Spleen (tissue), 11 donors: Measurements from ENCODE around the gene UNCX. TPM values are rescaled to one million over a fixed set of nuclear protein-coding genes. Genes with fewer than 3 reads are reported as not detected.
"Not testable (repeated sequence)": the region's sequence is repeated elsewhere in the genome, so short reads cannot be mapped to it uniquely, and the experiment has no call there.

Experiments
- DNase-seq: peaks from one replicate; pipeline ENCODE4 v3.0.0-alpha.2; 2020
- H3K27ac ChIP-seq, 8 donors: fragments of 200-600 bp; sonication (generic) in 7 of 8; 1 replicate in 4 of 8; 2 replicates in 4 of 8; pipeline versions ENCODE4 v1.5.0 to v1.8.0; 2016 to 2021; ENCODE audit warnings: inconsistent platforms in 4 of 8, mild to moderate bottlenecking in 4 of 8, moderate library complexity in 1 of 8
- H3K27me3 ChIP-seq, 7 donors: fragments of 200-600 bp; sonication (generic) in 6 of 7; replicated peaks in 1 of 7; 1 replicate in 4 of 7; 2 replicates in 3 of 7; pipeline versions ENCODE4 v1.5.0 to v1.8.0; 2016 to 2021; ENCODE audit warnings: inconsistent platforms in 3 of 7, mild to moderate bottlenecking in 1 of 7
- H3K36me3 ChIP-seq, 6 donors: fragments of 200-600 bp; sonication (generic) in 5 of 6; 1 replicate in 4 of 6; 2 replicates in 2 of 6; pipeline versions ENCODE4 v1.5.0 to v1.8.0; 2016 to 2021; ENCODE audit warnings: inconsistent platforms in 2 of 6
- H3K4me1 ChIP-seq, 6 donors: fragments of 200-600 bp; sonication (generic) in 5 of 6; 1 replicate in 3 of 6; 2 replicates in 3 of 6; pipeline versions ENCODE4 v1.5.0 to v1.8.0; 2016 to 2021; ENCODE audit warnings: inconsistent platforms in 3 of 6
- H3K4me3 ChIP-seq, 8 donors: fragments of 200-600 bp; sonication (generic) in 7 of 8; 1 replicate in 4 of 8; 2 replicates in 4 of 8; pipeline versions ENCODE4 v1.5.0 to v1.8.0; 2016 to 2021; ENCODE audit warnings: inconsistent platforms in 4 of 8, mild to moderate bottlenecking in 4 of 8, moderate library complexity in 2 of 8
- H3K9me3 ChIP-seq, 8 donors: fragments of 200-600 bp; sonication (generic) in 7 of 8; 1 replicate in 4 of 8; 2 replicates in 4 of 8; pipeline versions ENCODE4 v1.5.0 to v1.8.0; 2016 to 2021; ENCODE audit warnings: inconsistent platforms in 4 of 8
- POLR2A ChIP-seq, 3 donors: fragments of 450-650 bp; IDR thresholded peaks; one replicate each; pipeline ENCODE4 v1.5.1; 2017; ENCODE audit warnings: antibody characterized with exemption in 3 of 3, mild to moderate bottlenecking in 1 of 3
- POLR2AphosphoS5 ChIP-seq, 3 donors: sonication (generic); formaldehyde crosslinking; IDR thresholded peaks; one replicate each; pipeline ENCODE4 v1.5.1; 2017; ENCODE audit warnings: antibody characterized with exemption in 3 of 3
- WGBS, 5 donors: extraction: QIAGEN DNeasy Blood & Tissue Kit in 3 of 5; methylation state at CpG; one replicate each; pipeline versions ENCODE4 v1.1.5 to v1.1.7; 2013 to 2018; 5-methylcytosine and 5-hydroxymethylcytosine counted together
- intact Hi-C: fragments of 100-400 bp; cut with DNase I; formaldehyde crosslinking; loops from one replicate; pipeline ENCODE4 v1.15.0; 2023; ENCODE audit warnings: low total_unique reads
- polyA plus RNA-seq, 3 donors: library from polyadenylated mRNA; stranded (reverse); fragments of 200-250 nt; gene quantifications; one replicate each; pipeline ENCODE4 v1.2.1, GENCODE V29; 2013
- total RNA-seq, 7 donors: library from RNA; depleted of rRNA in 3 of 7; stranded (reverse); fragments of >200 nt in 3 of 7; fragmentation: NEBNext Ultra II Directional in 4 of 7; extraction: Animal tissue kit (Norgen Biotek cat#: 25700) in 4 of 7; gene quantifications; one replicate each; pipeline versions ENCODE4 v1.1.0 to v1.2.1, GENCODE V29; 2016 to 2021
- TF ChIP-seq, protein P1 (sequence below), 11 experiments: fragments of 200-600 bp in 7 of 11; fragments of 450-650 bp in 4 of 11; sonication (generic) in 4 of 11; IDR thresholded peaks in 8 of 11; conservative IDR thresholded peaks in 3 of 11; 1 replicate in 7 of 11; 2 replicates in 4 of 11; pipeline versions ENCODE4 v1.4.0 to v1.8.0; 2016 to 2021; ENCODE audit warnings: antibody characterized with exemption in 11 of 11, inconsistent platforms in 4 of 11, mild to moderate bottlenecking in 1 of 11
- donor health status: healthy with polysubstance abuse.
- donor health status: DM: no; HTN: no; CAD: no; lungs with moderate emphysema.
- donor health status: DM: no; HTN: no; CAD: no.
- donor health status: Bipolar disorder and iron deficiency.
- donor health status: healthy.
- donor health status: DM: no; HTN: no; CAD: no.
- donor health status: DM: yes; HTN: yes; CAD: no.

The UNCX gene
- total and polyA plus RNA-seq, 10 donors: not detected

DNA sequence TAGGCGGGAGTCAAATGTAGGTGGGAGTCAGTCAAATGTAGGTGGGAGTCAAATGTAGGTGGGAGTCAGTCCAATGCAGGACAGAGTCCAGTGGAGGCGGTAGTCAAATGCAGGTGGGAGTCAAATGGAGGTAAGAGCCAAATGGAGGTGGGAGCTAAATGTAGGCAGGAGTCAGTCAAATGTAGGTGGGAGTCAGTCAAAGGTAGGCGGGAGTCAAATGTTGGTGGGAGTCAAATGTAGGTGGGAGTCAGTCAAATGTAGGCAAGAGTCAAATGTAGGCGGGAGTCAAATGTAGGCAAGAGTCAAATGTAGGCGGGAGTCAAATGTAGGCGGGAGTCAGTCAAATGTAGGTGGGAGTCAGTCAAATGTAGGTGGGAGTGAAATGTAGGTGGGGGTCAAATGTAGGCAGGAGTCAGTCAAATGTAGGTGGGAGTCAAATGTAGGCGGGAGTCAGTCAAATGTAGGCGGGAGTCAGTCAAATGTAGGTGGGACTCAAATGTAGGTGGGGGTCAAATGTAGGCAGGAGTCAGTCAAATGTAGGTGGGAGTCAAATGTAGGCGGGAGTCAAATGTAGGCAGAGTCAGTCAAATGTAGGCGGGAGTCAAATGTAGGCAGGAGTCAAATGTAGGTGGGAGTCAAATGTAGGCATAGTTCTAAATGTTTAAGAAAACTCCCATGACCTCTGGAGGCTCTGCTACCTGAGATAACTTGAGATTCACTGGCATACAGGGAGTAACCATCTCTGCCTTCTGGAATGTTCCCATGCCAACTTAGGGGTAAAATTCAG lies 42.5 kb upstream of the UNCX start:
- intact Hi-C loops: no loop called here
- no peak overlapping the region for H3K27ac ChIP-seq
- DNase-seq: no peak
- no peak overlapping the region for H3K4me3 ChIP-seq
- peaks cover 0 to 71% (median 36%) of the 10 kb centered on the region in 7 donors for H3K27me3 ChIP-seq
- H3K9me3 ChIP-seq: no peaks in the 10 kb centered on the region
- H3K36me3 ChIP-seq: no peaks in the 10 kb centered on the region
- TF ChIP-seq POLR2A (IDR thresholded peaks at IDR 0.05) (no peak), POLR2AphosphoS5 (IDR thresholded peaks at IDR 0.05) (no peak)
- TF ChIP-seq, protein P1, sequence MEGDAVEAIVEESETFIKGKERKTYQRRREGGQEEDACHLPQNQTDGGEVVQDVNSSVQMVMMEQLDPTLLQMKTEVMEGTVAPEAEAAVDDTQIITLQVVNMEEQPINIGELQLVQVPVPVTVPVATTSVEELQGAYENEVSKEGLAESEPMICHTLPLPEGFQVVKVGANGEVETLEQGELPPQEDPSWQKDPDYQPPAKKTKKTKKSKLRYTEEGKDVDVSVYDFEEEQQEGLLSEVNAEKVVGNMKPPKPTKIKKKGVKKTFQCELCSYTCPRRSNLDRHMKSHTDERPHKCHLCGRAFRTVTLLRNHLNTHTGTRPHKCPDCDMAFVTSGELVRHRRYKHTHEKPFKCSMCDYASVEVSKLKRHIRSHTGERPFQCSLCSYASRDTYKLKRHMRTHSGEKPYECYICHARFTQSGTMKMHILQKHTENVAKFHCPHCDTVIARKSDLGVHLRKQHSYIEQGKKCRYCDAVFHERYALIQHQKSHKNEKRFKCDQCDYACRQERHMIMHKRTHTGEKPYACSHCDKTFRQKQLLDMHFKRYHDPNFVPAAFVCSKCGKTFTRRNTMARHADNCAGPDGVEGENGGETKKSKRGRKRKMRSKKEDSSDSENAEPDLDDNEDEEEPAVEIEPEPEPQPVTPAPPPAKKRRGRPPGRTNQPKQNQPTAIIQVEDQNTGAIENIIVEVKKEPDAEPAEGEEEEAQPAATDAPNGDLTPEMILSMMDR (IDR thresholded peaks at IDR 0.05 in 8 of 11, conservative IDR thresholded peaks at IDR 0.05 in 3 of 11): no peak
- 89 to 94% (median 92%) methylated on average over 10 of the region's 10 CpGs for WGBS, 5 donors
- peaks cover 0 to 11% (median 0%) of the 10 kb centered on the region in 6 donors for H3K4me1 ChIP-seq

DNA sequence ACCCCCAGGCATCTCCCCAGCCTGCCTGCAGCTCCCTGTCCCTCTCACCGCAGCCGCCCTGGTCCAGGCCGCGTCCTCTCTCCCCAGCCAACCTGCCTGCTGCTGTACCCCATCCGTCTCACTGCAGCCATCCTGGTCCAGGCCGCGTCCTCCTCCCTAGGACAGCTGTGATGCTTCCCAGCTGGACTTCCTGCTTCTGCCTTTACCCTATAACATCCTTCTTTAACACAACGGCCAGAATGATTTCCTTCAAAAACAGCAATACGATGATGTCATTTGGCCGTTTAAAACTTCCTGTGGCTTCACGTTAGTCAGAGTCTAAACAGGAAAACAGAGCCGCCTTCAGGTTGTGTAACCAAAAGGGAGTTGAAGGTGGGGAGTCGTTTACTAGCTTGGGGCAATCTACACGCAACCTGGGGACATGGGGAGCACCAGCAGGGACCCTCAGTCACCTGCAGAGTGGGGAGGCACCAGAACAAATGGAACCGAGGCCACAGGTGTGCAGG lies 40.4 kb upstream of the UNCX start:
- no peaks in the 10 kb centered on the region for H3K9me3 ChIP-seq
- TF ChIP-seq POLR2AphosphoS5 (IDR thresholded peaks at IDR 0.05): no peak
- no peak for TF ChIP-seq POLR2A (IDR thresholded peaks at IDR 0.05)
- TF ChIP-seq, protein P1 (IDR thresholded peaks at IDR 0.05 in 8 of 11, conservative IDR thresholded peaks at IDR 0.05 in 3 of 11): no peak
- peak overlapping the region in 3 of 8 donors; percentile 13 to 47 (median 15) for H3K27ac ChIP-seq
- intact Hi-C loops: no loop called here
- no peak for DNase-seq
- H3K36me3 ChIP-seq: no peaks in the 10 kb centered on the region
- 23 to 37% (median 27%) methylated on average over 15 of the region's 15 CpGs for whole genome bisulfite sequencing, 5 donors
- no peak overlapping the region for H3K4me3 ChIP-seq
- H3K4me1 ChIP-seq: peaks cover 0 to 11% (median 0%) of the 10 kb centered on the region in 6 donors
- H3K27me3 ChIP-seq: peaks cover 0 to 60% (median 21%) of the 10 kb centered on the region in 7 donors

DNA sequence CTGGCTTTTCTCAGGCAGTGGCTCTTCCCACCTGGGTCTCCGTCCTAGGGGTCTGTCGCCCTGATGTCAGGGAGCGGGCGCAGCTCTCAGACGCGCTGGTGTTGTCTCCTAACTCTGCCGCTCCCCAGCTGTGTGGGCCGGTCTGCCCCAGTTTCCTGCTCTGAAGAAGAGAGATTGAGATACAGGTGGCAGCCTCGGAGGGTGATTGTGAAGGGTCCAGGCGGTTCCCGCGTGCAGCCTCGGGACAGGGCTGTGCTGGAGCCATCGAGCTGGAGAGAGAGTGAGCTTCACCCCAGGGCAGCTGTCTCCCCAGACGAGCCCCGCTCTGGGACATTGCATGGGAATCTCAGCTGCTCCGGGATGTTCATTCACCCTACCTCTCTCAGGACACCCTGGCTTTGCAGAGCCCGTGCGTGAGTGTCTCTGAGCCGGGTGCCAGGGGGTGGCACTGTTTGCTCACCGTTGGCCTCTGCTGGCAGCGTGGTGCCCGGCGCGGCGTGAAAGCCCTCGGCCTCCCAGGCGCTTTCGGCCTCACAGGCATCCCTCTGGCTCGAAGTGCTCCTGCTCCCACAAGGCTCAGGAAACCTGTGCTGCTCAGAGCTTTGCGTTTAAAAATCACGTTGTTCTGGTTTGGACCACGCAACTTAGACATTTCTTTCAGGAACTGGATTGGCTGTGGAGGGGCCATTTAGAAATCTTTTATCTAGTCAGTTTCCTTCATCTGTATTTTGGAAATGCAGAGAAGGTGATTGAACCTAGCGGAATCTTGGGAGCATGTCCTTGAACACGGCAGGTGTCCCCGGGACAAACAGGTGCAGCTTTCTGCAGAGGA lies 38.9 kb upstream of the UNCX start:
- no peaks in the 10 kb centered on the region for H3K9me3 ChIP-seq
- TF ChIP-seq, protein P1 (IDR thresholded peaks at IDR 0.05 in 8 of 11, conservative IDR thresholded peaks at IDR 0.05 in 3 of 11): peak in 4 of 11 experiments; percentile 9 to 40 (median 22)
- no peak for TF ChIP-seq POLR2AphosphoS5 (IDR thresholded peaks at IDR 0.05)
- TF ChIP-seq POLR2A (IDR thresholded peaks at IDR 0.05): no peak
- H3K4me3 ChIP-seq: no peak overlapping the region
- no peaks in the 10 kb centered on the region for H3K36me3 ChIP-seq
- peaks cover 0 to 63% (median 21%) of the 10 kb centered on the region in 7 donors for H3K27me3 ChIP-seq
- 40 to 62% (median 44%) methylated on average over 22 to 36 of the region's 36 CpGs for WGBS, 5 donors
- DNase-seq: no peak
- H3K27ac ChIP-seq: no peak overlapping the region
- intact Hi-C loops: no loop called here
- peaks cover 0 to 11% (median 0%) of the 10 kb centered on the region in 6 donors for H3K4me1 ChIP-seq

DNA sequence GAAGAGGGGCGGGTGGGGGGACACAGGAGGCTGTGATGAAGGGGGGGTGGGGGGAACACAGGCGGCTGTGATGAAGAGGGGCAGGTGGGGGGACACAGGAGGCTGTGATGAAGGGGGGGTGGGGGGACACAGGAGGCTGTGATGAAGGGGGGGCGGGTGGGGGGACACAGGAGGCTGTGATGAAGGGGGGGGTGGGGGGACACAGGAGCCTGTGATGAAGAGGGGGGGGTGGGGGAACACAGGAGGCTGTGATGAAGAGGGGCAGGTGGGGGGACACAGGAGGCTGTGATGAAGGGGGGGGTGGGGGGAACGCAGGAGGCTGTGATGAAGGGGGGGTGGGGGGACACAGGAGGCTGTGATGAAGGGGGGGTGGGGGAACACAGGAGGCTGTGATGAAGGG lies 36.2 kb upstream of the UNCX start:
- H3K36me3 ChIP-seq, H3K9me3 ChIP-seq, H3K4me3 ChIP-seq, DNase-seq, intact Hi-C loops, H3K27ac ChIP-seq: not testable (repeated sequence)
- WGBS, 5 donors: 13 to 25% (median 15%) methylated on average over 1 to 2 of the region's 4 CpGs; no CpG with 5 or more reads in 2 of the 5 donors
- Histone ChIP-seq H3K4me1 (peaks cover 0 to 11% (median 0%) of the 10 kb centered on the region in 6 donors), H3K27me3 (peaks cover 0 to 80% (median 21%) of the 10 kb centered on the region in 7 donors)
